Measurements from ENCODE around the gene TSN.

The TSN gene

DNA sequence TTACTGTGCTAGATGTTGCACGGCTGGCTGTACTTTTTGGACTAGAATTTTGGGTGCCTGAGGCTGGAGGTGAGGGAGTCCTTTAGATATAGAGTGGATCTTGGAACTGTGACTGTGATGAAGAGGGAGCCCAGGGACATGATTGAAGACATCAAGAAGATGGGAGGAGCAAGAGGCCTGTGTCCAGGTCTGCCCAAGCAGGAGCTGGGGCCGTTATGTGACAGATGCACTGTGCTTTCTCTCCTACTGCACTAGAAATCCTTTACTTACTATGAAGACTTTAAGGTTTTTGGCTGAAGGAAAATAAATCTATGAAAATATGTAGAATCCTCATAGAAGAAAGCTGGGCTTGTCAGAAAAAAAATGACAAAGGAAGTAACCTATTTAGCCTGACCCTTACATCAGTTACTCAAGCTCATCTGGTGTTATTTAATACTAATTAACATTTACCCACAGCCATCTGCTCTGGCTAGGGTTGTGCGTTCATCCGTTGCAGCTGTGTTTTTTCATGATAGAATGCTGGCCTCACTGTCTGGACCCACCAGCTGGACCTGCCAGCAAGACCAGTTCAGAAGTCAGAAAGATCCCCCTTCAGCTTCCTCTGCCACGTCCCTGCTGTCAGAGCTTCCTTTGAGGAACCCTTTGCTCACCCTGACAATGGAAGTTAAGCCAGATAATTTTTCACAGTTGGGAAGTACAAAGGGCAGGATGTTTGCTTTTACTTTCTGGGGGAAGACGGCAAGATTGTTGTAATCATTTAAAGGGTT lies 16.7 kb downstream of the TSN start:
- peak; percentile 12 for DNase-seq (ENCODE audit: low read depth)
- TF ChIP-seq, protein P1, sequence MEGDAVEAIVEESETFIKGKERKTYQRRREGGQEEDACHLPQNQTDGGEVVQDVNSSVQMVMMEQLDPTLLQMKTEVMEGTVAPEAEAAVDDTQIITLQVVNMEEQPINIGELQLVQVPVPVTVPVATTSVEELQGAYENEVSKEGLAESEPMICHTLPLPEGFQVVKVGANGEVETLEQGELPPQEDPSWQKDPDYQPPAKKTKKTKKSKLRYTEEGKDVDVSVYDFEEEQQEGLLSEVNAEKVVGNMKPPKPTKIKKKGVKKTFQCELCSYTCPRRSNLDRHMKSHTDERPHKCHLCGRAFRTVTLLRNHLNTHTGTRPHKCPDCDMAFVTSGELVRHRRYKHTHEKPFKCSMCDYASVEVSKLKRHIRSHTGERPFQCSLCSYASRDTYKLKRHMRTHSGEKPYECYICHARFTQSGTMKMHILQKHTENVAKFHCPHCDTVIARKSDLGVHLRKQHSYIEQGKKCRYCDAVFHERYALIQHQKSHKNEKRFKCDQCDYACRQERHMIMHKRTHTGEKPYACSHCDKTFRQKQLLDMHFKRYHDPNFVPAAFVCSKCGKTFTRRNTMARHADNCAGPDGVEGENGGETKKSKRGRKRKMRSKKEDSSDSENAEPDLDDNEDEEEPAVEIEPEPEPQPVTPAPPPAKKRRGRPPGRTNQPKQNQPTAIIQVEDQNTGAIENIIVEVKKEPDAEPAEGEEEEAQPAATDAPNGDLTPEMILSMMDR (conservative IDR thresholded peaks at IDR 0.05; ENCODE audit: control insufficient read depth, insufficient read depth, low read depth, low read length): no peak
- no peak overlapping the region for H3K4me3 ChIP-seq (ENCODE audit: control insufficient read depth, low read depth, low read length)

DNA sequence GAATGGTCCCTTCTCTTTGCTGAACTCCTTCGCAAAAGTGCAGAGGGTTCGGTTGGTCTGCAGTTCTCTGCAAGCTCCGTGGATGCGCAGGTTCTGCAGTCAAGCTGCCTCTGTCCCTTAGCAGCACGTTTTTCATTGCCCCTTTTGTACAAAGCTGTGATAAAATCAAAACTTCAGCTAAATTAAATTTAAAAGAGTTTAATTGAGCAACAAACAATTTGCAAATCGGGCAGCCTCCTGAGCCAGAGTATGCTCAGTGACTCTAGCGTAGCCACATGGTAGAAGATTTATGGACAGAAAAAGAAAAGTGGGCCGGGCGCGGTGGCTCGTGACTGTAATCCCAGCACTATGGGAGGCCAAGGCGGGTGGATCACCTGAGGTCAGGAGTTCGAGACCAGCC lies 18.8 kb downstream of the TSN start:
- no peak overlapping the region for H3K4me3 ChIP-seq (ENCODE audit: control insufficient read depth, low read depth, low read length)
- no peak for DNase-seq (ENCODE audit: low read depth)
- TF ChIP-seq, protein P1 (conservative IDR thresholded peaks at IDR 0.05; ENCODE audit: control insufficient read depth, insufficient read depth, low read depth, low read length): no peak

DNA sequence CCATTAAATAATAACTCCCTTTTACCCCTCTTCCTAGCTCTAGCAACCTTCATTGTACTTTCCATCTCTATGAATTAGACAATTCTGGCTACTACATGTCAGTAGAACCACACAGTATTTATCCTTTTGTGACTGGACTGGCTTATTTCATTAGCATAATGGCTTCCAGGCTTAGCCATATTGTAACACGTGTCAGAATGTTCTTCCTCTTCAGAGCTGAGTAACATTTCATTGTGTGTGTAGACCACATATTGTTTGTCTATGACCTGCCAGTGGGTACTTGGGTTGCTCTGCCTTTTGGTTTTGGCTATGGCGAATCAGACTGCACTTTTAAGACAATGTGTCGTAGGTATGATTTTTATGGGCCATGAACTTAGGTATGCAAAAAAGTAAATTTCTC lies 20.9 kb downstream of the TSN start:
- TF ChIP-seq, protein P1 (conservative IDR thresholded peaks at IDR 0.05; ENCODE audit: control insufficient read depth, insufficient read depth, low read depth, low read length): no peak
- DNase-seq (ENCODE audit: low read depth): no peak
- H3K4me3 ChIP-seq (ENCODE audit: control insufficient read depth, low read depth, low read length): no peak overlapping the region

DNA sequence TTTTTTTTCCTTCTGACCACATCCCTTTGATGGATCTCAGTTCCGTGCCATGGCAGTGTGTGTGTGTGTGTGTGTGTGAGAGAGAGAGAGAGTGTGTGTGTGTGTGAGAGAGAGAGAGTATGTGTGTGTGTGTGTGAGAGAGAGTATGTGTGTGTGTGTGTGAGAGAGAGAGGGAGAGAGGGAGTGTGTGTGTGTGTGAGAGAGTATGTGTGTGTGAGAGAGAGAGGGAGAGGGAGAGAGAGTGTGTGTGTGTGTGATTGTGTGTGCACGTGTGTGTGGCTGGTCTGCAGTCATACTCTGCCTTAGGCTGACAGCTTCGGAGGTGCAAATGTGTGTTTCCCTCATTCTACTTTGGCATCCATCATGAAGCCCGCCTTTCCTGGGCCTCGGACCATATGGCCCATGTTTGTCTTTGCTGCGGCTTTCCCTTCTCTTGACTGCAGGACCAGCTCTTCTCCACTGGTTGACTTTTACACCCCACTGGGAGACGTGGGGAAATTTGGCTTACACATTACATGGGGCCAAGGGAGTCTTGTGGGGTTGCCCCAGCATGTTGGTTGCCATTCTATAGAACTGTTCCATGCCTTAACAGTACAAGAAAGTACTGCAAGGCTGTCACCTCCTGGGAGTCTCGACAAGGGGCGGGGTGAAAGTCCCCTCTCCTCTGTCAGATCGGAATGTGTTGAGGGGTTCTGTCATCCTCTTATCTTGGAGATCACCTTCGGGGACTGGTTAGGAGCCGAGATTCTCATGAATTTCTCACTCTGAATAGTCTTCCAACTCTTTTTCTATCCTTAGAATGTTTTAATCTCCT lies 21.6 kb downstream of the TSN start:
- peak; percentile 15 for DNase-seq (ENCODE audit: low read depth)
- TF ChIP-seq, protein P1 (conservative IDR thresholded peaks at IDR 0.05; ENCODE audit: control insufficient read depth, insufficient read depth, low read depth, low read length): no peak
- no peak overlapping the region for H3K4me3 ChIP-seq (ENCODE audit: control insufficient read depth, low read depth, low read length)

DNA sequence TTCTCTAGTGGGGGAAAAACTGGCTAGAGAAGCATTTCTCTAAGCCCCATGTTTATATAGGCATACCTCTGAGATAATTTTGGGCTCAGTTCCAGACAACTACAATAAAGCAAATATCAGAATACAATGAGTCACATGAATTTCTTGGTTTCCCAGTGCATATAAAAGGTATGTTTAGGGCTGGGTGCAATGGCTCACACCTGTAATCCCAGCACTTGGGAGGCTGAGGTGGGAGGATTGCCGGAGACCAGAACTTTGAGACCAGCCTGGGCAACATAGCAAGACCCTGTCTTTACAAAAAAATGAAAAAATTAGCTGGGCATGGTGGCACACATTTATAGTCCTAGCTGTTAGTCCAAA lies 22.2 kb downstream of the TSN start:
- no peak overlapping the region for H3K4me3 ChIP-seq (ENCODE audit: control insufficient read depth, low read depth, low read length)
- TF ChIP-seq, protein P1 (conservative IDR thresholded peaks at IDR 0.05; ENCODE audit: control insufficient read depth, insufficient read depth, low read depth, low read length): no peak
- peak; percentile 27 for DNase-seq (ENCODE audit: low read depth)

DNA sequence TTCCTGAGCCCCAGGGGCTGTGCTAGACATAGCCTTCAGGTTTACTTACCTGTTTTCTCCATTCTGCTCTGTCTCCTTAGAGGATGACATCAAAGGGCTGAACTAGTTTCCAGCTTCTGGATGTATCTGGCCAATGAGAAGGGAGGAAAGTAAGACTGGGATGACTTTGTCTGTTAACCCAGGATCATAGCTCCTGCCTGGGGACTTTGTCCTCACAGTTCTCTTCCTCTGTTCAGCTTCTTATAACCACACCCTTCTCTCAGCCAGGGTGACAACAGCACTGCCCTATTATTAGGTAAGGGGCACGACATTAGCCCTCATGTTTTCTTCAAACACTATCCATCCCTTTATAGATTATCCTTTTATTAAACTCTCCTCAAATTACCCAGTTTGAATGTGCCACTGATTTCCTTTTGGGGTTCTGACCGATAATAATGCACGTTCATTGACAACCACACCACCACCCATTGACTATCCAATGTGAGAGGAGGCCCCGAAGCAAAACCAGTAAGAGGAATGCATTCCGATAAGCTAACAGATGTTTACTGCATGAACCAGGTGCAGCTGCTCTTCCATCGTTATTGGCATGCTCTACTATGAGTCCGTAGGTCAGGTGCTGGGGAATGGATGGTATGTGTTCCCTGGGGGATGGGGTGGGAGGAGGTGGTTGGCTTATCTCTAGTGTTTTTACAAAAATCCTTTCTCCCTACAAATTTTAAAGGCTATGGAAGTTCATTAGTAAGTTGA lies 23.5 kb downstream of the TSN start:
- TF ChIP-seq, protein P1 (conservative IDR thresholded peaks at IDR 0.05; ENCODE audit: control insufficient read depth, insufficient read depth, low read depth, low read length): no peak
- no peak overlapping the region for H3K4me3 ChIP-seq (ENCODE audit: control insufficient read depth, low read depth, low read length)
- DNase-seq (ENCODE audit: low read depth): no peak

All from fibroblast of mammary gland (primary cell).